Measurements from ENCODE around the gene ZNF79.
A peak's percentile ranks its signal among the peaks of the same experiment; 100 is the strongest.

The ZNF79 gene

DNA sequence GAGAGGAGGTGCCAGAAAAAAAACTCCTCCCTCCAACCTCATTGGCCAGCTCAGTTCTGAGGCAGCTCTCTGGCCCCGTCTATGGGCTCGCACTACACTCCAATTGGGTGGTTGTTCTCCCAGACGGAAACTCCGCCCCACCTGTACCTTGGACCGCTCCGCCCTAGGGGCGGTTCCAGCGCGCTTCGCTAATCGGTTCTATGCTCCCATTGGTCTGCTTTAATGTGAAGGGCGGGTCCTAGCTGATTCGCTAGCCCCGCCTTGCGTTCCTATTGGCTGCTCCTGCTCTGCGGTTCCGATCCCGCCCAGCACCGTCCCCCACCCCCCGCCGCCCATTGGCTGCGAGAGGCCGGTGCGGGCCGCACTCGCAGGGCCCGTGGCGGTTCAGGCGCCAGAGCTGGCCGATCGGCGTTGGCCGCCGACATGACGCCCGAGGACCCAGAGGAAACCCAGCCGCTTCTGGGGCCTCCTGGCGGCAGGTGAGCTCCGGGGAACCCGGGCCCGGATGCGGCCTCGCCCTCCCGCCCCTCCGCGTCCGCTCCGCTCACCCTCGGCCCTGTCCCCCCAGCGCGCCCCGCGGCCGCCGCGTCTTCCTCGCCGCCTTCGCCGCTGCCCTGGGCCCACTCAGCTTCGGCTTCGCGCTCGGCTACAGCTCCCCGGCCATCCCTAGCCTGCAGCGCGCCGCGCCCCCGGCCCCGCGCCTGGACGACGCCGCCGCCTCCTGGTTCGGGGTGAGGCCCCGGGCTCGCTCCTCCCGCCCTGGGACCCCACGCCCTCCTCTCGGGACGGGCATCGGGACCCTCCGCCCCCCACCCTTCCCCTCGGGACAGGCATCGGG, 27.2 kb upstream of the ZNF79 start, which contains the start of gene SLC2A8:
TSS of gene SLC2A8 (plus strand) at position 362 of the 838 bp plus-strand sequence. CDS start at position 424, 62 bp downstream.
- peak; percentile 97 to 100 (median 100) for DNase-seq
- intact Hi-C loops (cut with DNase I): loop anchor here (5.0 kb wide), 1 partner anchor 170 kb away; no protein-coding TSS in a partner anchor

DNA sequence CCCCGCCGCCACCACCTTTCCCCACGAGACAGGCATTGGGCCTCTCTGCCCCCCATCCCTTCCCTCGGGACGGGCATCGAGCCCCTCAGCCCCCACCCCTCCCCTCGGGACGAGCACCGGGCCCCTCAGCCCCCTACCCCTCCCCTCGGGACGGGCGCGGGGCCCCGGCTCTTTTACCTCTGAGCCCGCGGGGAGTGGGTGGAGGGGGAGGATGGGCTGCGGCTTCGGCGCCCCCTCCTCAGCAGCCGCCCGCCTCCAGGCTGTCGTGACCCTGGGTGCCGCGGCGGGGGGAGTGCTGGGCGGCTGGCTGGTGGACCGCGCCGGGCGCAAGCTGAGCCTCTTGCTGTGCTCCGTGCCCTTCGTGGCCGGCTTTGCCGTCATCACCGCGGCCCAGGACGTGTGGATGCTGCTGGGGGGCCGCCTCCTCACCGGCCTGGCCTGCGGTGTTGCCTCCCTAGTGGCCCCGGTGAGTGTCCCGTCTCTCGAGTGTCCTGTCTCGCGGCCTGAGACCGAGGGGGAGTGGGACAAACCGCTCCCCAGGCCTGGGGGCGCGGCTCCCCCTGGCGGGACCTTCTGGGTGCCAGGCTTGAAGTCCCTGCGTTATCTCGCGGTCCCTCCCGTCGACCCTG, 26.4 kb upstream of the ZNF79 start:
- intact Hi-C loops (cut with DNase I): loop anchor here (5.0 kb wide), 1 partner anchor 170 kb away; no protein-coding TSS in a partner anchor
- peak in 35 of 42 donors; percentile 14 to 66 (median 42) for DNase-seq

DNA sequence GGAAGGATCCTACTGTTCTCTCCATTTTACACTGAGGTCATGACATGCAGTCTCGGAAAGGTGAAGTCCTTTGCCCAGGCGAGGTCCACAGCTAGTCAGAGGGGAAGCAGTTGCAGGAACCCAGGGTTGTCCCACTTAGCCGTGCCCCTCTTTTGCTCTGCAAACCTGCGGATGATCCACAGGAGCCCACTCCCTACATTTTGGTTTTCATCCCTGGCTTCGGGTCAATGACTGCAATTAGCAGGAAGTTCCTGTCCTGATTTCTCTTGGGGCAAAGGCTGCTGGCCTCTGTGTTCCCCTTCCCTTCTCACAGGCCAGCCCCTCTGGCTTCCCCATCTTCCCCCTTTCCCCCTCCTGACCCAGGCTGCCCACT, 25.9 kb upstream of the ZNF79 start:
- intact Hi-C loops (cut with DNase I): loop anchor here (5.0 kb wide), 1 partner anchor 171 kb away; no protein-coding TSS in a partner anchor
- no peak for DNase-seq

DNA sequence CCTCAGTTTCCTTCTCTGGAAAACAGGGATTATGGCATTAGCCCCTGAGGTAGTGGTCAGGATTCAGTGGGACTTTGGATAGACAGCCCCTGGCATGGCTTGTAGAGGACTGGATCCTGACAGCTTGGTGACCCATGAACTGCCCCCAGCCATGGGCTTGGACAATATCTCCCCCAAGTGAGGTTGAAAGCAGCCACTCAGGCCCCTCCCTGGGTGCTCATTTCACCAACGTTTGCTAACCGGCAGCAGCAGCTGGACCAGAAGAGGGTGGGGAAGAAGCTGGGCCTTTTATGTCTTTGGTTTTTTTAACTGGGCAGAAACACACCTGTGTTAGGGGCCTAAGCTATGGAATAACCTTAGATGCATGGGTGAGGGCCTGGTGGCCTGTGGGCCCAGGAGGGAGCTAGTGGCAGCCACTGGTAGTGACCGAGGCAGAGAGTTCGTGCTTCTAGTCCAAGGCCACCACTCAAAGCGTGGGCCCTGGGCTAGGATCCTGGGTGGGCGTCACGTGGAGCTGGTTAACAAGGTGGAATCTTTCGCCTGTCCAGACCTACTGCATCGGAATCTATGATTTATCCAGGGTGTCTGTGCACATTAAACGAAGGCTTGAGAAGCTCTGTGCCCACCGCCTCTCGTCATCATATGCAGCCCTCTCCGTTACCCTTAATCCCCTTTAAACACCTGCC, 25.3 kb upstream of the ZNF79 start:
- peak in 1 of 42 donors; percentile 6 for DNase-seq
- intact Hi-C loops (cut with DNase I): loop anchor here (5.0 kb wide), 1 partner anchor 172 kb away; no protein-coding TSS in a partner anchor

DNA sequence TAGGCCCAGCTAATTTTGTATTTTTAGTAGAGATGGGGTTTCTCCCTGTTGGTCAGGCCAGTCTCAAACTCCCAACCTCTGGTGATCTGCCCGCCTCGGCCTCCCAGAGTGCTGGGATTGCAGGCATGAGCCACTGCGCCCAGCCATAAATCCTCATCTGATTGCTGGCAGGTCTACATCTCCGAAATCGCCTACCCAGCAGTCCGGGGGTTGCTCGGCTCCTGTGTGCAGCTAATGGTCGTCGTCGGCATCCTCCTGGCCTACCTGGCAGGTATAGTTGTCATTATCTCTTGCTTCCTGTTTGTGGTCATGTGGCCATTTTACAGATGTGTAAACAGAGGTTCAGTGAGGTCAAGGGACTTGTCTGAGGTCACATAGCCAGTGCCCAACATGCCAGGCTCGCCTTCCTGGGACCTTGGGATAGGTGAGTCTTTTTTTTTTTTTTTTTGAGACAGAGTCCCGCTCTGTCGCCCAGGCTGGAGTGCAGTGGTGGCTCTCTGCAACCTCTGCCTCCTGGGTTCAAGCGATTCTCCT, 24.4 kb upstream of the ZNF79 start:
- no peak for DNase-seq
- intact Hi-C loops (cut with DNase I): loop anchor here (5.0 kb wide), 1 partner anchor 173 kb away; no protein-coding TSS in a partner anchor

DNA sequence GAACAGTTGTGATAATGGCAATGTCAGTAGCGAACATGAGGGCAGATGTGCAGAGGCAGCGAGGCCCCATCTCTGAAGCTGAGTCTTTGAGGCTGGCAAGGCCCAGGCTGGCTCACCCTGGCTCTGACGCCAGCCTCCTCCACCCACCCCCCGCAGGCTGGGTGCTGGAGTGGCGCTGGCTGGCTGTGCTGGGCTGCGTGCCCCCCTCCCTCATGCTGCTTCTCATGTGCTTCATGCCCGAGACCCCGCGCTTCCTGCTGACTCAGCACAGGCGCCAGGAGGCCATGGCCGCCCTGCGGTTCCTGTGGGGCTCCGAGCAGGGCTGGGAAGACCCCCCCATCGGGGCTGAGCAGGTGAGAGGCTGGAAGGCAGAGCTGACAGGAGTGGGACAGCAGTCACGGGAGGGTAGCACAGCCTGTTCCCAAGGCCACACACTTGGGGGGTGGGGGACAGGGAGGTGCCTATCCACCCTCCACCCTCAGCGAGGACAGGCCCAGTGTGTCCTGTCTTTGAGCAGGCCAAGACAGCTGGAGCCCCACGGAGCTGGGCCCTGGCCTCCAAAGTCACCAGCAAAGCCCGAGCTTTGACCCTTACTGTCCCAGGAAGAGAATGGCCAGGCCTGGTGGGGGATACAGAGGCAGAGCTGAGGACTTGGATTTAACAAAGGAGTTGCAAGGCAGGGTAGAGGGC, 21.6 kb upstream of the ZNF79 start:
- DNase-seq: peak in 27 of 42 donors; percentile 10 to 72 (median 36)
- intact Hi-C loops (cut with DNase I): no loop called here

DNA sequence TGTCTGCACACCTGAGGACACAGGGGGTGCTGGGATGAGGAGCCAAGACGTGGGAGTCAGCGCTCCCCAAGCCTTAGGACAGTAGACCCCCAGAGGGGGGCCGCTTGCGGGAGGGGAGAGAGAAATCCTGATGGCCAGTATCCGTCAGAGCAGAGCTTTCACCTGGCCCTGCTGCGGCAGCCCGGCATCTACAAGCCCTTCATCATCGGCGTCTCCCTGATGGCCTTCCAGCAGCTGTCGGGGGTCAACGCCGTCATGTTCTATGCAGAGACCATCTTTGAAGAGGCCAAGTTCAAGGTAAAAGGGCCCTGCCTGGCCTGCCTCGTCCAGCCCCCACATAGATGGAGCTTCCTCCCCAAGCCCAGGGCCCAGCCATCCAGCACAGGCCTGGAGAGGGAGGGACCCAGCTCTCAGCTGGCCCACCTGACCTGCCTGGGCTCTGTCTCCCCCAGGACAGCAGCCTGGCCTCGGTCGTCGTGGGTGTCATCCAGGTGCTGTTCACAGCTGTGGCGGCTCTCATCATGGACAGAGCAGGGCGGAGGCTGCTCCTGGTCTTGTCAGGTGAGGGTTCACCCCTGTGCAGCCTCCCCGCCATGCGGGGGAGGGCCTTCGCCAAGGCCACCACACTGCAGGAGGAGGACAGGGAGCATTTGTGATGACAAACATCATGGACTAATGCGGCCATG, 20.5 kb upstream of the ZNF79 start:
- intact Hi-C loops (cut with DNase I): no loop called here
- DNase-seq: no peak

DNA sequence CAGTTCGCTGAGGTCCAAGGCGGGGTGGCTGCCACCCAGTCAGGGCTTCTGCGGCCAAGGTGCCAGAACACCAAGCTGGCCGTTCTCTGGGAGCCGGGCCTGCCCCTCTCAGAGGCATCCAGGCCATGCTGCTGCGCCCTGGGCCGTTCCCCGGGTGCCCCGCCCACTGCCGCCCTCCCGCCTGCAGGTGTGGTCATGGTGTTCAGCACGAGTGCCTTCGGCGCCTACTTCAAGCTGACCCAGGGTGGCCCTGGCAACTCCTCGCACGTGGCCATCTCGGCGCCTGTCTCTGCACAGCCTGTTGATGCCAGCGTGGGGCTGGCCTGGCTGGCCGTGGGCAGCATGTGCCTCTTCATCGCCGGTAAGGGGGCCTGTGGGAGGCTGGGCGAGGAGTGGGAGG, 19.6 kb upstream of the ZNF79 start:
- DNase-seq: no peak
- intact Hi-C loops (cut with DNase I): no loop called here

DNA sequence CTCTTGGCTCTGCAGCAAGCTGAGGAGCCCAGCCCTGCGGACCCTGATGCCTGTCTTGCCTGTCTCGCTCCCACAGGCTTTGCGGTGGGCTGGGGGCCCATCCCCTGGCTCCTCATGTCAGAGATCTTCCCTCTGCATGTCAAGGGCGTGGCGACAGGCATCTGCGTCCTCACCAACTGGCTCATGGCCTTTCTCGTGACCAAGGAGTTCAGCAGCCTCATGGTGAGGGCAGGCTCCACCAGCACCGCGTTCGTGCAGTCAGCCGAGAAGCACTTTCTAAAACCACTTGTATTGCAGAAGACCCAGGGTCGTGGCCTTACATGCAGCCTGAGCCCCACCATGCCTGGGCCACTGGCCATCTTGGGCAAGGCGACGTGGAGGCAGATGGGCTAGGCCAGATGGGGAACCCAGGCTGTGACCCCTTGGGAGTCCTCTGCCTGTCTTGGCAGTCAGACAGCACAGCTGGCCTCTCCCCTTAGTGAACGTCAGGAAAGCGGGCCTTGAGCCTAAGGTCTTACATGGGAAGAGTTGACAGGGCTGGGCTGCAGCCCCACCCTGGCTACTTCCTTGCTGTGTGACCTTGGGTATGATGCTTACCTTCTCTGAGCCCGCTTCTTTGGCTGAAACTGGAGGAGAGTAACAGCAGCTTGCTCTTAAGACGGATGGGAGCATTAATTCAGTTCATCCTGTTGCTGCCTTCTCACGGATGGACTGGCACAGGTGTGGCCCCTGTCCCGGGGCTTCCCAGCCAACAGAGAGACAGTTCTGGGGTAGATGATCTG, 18.6 kb upstream of the ZNF79 start:
- intact Hi-C loops (cut with DNase I): no loop called here
- no peak for DNase-seq

DNA sequence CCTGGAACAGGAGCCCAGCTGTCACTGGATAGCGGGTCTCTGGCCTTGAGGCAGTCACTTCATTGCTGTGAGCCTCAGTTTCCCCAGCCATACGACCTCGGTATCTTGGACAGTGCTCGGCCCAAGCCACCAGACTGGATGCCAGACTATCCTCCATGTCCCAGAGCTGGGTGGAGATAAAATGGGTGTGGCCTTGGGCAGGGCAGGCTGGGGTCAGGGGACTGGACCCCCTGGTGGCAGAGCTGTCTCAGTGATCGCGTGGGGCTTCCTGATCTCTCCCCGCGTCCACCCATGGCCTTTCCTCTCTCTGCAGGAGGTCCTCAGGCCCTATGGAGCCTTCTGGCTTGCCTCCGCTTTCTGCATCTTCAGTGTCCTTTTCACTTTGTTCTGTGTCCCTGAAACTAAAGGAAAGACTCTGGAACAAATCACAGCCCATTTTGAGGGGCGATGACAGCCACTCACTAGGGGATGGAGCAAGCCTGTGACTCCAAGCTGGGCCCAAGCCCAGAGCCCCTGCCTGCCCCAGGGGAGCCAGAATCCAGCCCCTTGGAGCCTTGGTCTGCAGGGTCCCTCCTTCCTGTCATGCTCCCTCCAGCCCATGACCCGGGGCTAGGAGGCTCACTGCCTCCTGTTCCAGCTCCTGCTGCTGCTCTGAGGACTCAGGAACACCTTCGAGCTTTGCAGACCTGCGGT, 17.2 kb upstream of the ZNF79 start:
- no peak for DNase-seq
- intact Hi-C loops (cut with DNase I): no loop called here

DNA sequence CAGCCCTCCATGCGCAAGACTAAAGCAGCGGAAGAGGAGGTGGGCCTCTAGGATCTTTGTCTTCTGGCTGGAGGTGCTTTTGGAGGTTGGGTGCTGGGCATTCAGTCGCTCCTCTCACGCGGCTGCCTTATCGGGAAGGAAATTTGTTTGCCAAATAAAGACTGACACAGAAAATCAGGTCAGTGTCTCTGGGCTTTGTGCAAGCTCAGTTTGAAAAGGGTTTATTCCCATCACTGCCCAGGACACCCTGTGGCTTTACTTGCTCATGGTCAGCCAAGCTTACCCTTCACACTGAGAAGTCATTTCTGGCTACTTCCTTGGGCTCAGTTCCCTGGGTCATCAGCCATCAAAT, 16.7 kb upstream of the ZNF79 start:
- DNase-seq: no peak
- intact Hi-C loops (cut with DNase I): no loop called here

DNA sequence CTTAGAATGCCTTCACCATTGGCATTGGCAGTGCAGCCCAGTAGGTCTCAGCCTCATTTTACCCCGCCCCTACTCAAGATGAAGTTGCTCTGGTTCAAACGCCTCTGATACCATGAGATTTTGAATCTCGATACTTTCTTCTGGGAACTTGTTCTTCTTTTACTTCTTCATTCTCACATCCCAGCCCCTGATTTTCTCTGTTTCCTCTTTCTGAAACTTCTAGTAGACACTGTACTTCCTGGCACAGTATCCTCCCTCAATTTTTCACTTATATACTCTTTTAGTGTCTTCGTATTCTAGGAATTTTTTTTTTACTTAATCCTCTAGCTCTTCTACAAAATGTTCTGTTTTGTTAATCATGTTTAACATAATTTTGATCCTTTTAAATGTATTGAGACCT, 13.1 kb upstream of the ZNF79 start:
- DNase-seq: no peak
- intact Hi-C loops (cut with DNase I): no loop called here

DNA sequence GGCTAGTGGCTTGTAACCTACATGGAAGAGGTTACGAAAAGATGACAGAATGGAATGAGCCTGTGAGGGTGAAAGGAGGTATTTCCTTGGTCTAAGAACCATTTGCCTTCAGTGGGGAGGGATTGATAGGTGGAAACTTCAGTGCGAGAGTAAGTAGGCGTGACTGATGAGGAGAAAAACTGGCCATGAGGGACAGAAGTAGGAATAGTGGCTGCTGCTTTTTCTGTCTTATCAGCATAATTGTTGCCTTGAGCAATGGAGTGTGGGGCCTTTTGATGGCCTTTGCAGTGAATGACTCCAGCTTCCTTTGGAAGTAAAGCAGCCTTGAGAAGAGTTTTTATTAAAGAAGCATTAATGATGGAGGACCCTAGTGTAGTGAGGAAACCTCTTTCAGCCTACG, 9.0 kb upstream of the ZNF79 start:
- intact Hi-C loops (cut with DNase I): no loop called here
- no peak for DNase-seq

DNA sequence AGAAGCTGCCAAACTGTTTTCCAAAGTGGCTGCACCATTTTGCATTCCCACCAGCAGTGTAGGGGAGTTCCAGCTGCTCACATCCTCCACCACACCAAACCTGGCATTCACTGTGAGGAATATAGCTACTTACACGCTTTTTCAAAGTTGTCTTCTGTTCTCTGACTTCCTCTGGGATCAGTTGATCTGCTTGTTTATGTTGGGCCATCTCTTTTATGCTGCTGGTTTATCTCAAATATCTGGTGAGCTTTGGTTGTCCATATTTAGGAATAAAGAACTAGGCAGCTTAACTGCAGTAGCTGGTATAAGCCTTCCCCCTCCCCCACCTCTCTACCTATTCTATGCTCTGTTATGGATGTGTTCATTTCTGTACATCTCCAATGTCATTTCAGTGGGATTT, 8.5 kb upstream of the ZNF79 start:
- intact Hi-C loops (cut with DNase I): no loop called here
- DNase-seq: no peak

DNA sequence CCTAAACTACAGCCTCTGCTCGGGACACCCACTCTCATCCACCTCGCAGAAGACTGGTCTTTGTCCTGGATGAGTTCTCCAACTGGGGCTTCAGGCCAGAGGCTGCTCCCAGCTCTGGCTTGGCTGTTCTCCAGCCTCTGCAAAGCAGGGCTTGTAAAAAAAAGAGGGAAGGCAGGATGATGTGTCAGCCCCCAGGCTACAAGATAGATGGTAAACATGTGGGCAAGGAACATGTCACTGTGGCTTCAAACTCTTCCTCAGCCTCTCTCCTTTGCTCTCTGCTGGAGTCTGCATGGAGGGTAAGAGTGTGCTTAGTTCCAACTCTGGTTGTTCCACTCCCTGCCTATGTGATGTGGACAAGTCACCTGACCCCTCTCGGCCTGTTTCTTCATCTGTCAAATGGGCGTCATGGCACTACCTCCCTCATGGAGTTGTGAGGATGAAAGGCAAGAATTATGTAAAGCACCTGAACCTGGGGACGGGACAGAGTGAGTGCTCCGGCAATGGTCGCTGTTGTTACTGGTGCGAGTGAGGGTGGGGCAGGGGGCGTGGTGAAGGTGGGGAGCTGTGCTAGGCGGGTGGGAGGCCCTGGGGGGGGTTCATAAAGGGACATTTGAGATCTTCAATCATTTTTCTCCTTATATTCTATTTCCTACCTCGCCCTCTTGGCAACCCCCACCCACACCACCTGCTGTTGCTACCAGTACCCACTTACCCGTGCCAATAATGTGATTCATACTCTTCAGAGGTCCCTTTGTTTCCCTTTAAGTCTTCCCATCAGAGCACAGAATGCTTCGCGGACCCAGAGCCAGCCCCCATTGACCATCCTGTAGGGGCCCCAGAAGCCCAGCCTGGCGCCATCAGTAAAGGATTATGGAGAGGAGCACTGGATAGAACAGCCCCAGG, 6.8 kb upstream of the ZNF79 start:
- peak in 19 of 42 donors; percentile 10 to 55 (median 23) for DNase-seq

DNA sequence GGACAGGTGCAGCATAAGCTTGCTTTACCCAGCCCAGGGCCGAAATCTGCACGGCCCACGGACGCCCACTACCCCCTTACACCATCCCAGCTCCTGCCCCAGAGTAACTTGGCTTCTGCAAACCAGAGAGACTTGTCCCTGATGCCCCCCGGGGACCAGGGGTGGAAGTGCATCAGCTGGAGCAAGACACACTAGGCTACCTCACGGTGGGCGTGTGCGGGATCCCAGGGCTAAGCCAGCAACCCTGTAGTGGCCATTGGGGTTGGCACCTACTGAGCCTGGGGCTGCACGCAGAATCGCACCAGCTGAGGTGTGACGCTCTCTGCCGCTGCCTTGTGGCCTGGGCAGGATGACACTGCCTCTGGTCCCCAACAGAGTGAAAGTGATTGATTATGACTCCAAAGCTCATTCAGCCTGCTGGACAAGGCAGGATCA, 6.1 kb upstream of the ZNF79 start:
- intact Hi-C loops (cut with DNase I): no loop called here
- DNase-seq: peak in 22 of 42 donors; percentile 11 to 56 (median 36)

More for the DNA sequence above, 6.8 kb upstream of the ZNF79 start:
- intact Hi-C loops (cut with DNase I): no loop called here
